ENCODE data around the gene F13A1.

The F13A1 gene

DNA sequence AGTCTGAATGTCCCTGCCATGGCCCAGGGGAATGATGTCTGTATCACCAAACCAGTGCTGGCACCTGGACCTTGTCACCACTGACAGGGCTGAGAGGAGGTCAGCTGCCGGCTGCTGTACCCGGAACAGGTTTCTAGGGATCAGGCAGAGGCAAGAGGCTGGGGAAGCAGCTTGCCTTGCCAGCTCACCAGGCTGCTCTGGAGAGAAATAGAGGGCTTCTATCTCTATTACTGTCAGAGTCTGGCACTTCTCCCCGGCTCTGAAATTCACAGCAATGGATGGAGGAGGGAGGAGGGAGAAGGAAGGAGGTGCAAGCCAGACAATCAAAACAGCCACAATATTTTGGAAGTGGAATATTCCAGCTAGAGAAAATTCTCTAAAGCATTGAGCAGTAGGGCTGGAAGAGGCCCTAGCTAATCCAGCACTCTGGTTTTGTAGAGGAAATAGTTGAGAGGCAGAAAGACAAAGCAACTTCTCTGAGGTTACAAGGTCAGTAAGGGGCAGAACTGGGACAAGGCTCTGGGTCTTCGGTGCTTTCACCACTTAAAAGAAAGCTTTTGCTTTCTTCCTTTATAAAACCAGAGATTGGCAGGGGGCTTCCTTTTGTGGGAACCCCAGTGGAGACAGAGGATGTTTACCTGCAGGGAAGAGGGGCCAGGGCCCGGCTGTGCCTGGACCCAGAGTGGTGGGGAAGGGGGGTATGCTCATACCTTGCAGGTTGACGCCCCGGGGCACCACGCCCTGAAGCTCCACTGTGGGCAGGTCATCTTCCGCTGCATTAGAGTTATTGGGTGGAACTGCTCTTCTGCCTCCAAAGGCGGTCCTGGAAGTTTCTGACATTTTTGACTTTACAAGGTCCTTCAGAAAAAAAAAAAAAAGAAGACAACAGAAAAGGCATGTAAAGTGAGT is 2.4 kb downstream of the F13A1 start:
- no peak overlapping the region for H3K9ac ChIP-seq (ENCODE audit: low read length)
- H3K9me2 ChIP-seq (replicated peaks; ENCODE audit: insufficient read depth, low read length): no peaks in the 10 kb centered on the region
- no peak overlapping the region for H2AFZ ChIP-seq (ENCODE audit: low read depth, low read length, severe bottlenecking)
- TF ChIP-seq, protein P1, sequence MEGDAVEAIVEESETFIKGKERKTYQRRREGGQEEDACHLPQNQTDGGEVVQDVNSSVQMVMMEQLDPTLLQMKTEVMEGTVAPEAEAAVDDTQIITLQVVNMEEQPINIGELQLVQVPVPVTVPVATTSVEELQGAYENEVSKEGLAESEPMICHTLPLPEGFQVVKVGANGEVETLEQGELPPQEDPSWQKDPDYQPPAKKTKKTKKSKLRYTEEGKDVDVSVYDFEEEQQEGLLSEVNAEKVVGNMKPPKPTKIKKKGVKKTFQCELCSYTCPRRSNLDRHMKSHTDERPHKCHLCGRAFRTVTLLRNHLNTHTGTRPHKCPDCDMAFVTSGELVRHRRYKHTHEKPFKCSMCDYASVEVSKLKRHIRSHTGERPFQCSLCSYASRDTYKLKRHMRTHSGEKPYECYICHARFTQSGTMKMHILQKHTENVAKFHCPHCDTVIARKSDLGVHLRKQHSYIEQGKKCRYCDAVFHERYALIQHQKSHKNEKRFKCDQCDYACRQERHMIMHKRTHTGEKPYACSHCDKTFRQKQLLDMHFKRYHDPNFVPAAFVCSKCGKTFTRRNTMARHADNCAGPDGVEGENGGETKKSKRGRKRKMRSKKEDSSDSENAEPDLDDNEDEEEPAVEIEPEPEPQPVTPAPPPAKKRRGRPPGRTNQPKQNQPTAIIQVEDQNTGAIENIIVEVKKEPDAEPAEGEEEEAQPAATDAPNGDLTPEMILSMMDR (IDR thresholded peaks at IDR 0.05; ENCODE audit: insufficient read depth, low read length, poor library complexity, severe bottlenecking): no peak
- no peak for TF ChIP-seq EZH2phosphoT487 (conservative IDR thresholded peaks at IDR 0.05; ENCODE audit: low read length)
- H3K4me2 ChIP-seq (ENCODE audit: low read depth, low read length, poor library complexity, severe bottlenecking): no peak overlapping the region
- H4K20me1 ChIP-seq (ENCODE audit: low read depth, low read length): no peaks in the 10 kb centered on the region
- no peaks in the 10 kb centered on the region for H3K9me3 ChIP-seq (ENCODE audit: insufficient read depth, low read length)
- no peaks in the 10 kb centered on the region for H3K79me2 ChIP-seq (ENCODE audit: insufficient read depth, low read length)
- H3F3A ChIP-seq (ENCODE audit: insufficient read depth): no peaks in the 10 kb centered on the region
- no peaks in the 10 kb centered on the region for H3K27me3 ChIP-seq (ENCODE audit: low read length)
- no peak overlapping the region for H3K27ac ChIP-seq (ENCODE audit: low read depth, low read length)
- H3K36me3 ChIP-seq (ENCODE audit: low read length): no peaks in the 10 kb centered on the region
- no peak overlapping the region for H3K4me3 ChIP-seq (ENCODE audit: insufficient read depth, low read length, poor library complexity, severe bottlenecking)

DNA sequence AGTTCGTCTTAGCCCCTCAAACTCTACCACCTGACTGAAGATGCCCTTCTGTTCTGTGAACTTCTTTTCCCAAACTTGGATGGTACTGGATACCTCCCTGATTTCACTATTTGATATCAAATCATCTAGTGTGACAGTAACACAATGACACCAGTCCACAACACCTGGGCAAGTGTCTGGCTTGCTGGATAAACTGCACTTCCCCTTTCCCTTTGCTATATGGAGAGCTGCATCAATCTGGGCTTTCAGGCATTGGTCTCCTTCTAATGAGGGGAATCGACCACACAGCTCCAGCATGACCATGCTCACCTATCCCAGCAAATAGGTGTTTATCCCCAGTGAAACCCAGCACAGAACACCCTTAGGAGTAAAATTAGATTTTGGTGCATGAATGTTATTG is 3.1 kb downstream of the F13A1 start:
- Histone ChIP-seq H3K9ac (ENCODE audit: low read length) (no peak overlapping the region), H4K20me1 (ENCODE audit: low read depth, low read length) (no peaks in the 10 kb centered on the region), H3K79me2 (ENCODE audit: insufficient read depth, low read length) (no peaks in the 10 kb centered on the region), H3K27ac (ENCODE audit: low read depth, low read length) (no peak overlapping the region), H3K9me2 (replicated peaks; ENCODE audit: insufficient read depth, low read length) (no peaks in the 10 kb centered on the region), H3K27me3 (ENCODE audit: low read length) (no peaks in the 10 kb centered on the region), H3K9me3 (ENCODE audit: insufficient read depth, low read length) (no peaks in the 10 kb centered on the region), H3F3A (ENCODE audit: insufficient read depth) (no peaks in the 10 kb centered on the region), H3K36me3 (ENCODE audit: low read length) (no peaks in the 10 kb centered on the region), H3K4me2 (ENCODE audit: low read depth, low read length, poor library complexity, severe bottlenecking) (no peak overlapping the region), H2AFZ (ENCODE audit: low read depth, low read length, severe bottlenecking) (no peak overlapping the region), H3K4me3 (ENCODE audit: insufficient read depth, low read length, poor library complexity, severe bottlenecking) (no peak overlapping the region)
- no peak for TF ChIP-seq EZH2phosphoT487 (conservative IDR thresholded peaks at IDR 0.05; ENCODE audit: low read length)
- TF ChIP-seq, protein P1 (IDR thresholded peaks at IDR 0.05; ENCODE audit: insufficient read depth, low read length, poor library complexity, severe bottlenecking): no peak

DNA sequence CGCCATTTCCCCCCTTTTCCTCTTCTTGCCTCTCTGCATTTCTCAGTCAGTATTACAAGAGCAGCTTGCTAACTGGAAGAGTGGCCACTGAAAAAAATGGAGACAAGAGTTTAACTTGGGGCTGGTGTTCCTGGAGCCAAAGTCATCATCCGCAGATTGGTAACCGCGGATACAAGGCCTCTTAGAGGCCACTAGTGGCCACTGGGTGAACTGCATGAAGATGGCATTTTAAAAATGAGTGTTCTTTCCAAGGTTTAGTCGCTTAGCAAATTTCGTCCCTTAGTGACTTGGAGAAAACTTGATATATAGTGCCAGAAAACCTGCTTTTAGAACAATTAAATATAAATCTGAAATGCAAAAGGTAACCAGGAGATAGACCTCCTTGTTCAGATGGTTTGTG is 4.8 kb downstream of the F13A1 start:
- H2AFZ ChIP-seq (ENCODE audit: low read depth, low read length, severe bottlenecking): peak overlapping the region; percentile 68
- H4K20me1 ChIP-seq (ENCODE audit: low read depth, low read length): no peaks in the 10 kb centered on the region

More for the DNA sequence above, 4.8 kb downstream of the F13A1 start:
- no peaks in the 10 kb centered on the region for H3K9me3 ChIP-seq (ENCODE audit: insufficient read depth, low read length)
- no peak overlapping the region for H3K27ac ChIP-seq (ENCODE audit: low read depth, low read length)
- TF ChIP-seq, protein P1 (IDR thresholded peaks at IDR 0.05; ENCODE audit: insufficient read depth, low read length, poor library complexity, severe bottlenecking): peak; percentile 96
- no peak for TF ChIP-seq EZH2phosphoT487 (conservative IDR thresholded peaks at IDR 0.05; ENCODE audit: low read length)
- H3K4me2 ChIP-seq (ENCODE audit: low read depth, low read length, poor library complexity, severe bottlenecking): no peak overlapping the region
- H3F3A ChIP-seq (ENCODE audit: insufficient read depth): no peaks in the 10 kb centered on the region
- no peaks in the 10 kb centered on the region for H3K27me3 ChIP-seq (ENCODE audit: low read length)
- H3K9ac ChIP-seq (ENCODE audit: low read length): no peak overlapping the region
- no peaks in the 10 kb centered on the region for H3K9me2 ChIP-seq (replicated peaks; ENCODE audit: insufficient read depth, low read length)
- no peaks in the 10 kb centered on the region for H3K79me2 ChIP-seq (ENCODE audit: insufficient read depth, low read length)
- H3K36me3 ChIP-seq (ENCODE audit: low read length): no peaks in the 10 kb centered on the region
- H3K4me3 ChIP-seq (ENCODE audit: insufficient read depth, low read length, poor library complexity, severe bottlenecking): no peak overlapping the region
